GM12878 (cell line): ENCODE data around the gene COBLL1. TPM values are rescaled to one million over a fixed set of nuclear protein-coding genes. Genes with fewer than 3 reads are reported as not detected.

Experiments
- ATAC-seq: fragments of 200-7000 bp; cut with Tn5 transposase; 3 replicates; pipeline ENCODE4 v1.9.1; 2020; ENCODE audit warnings: mild to moderate bottlenecking, moderate library complexity
- BruUV-seq: library from RNA; stranded (reverse); fragments of 400-500 nt; replicated peaks from 2 replicates; lab custom pipeline; 2021; lab: Mats Ljungman, UMichigan
- CTCF ChIA-PET: fragments of 300-600 bp; sonication (Branson Sonifier 250); formaldehyde crosslinking; extraction: SDS; loops from one replicate; lab custom pipeline; 2021; ENCODE audit warnings: inconsistent platforms; lab: Yijun Ruan, JAX
- POLR2A ChIA-PET: fragments of 350-600 bp; formaldehyde crosslinking; extraction: SDS; loops from one replicate; lab custom pipeline; 2021; ENCODE audit warnings: inconsistent platforms; lab: Charles Lee
- RAD21 ChIA-PET: fragments of 300-600 bp; sonication (Branson Sonifier 250); formaldehyde crosslinking; loops from one replicate; lab custom pipeline; 2023; ENCODE audit warnings: antibody characterized with exemption; ENCODE audit not compliant: unreplicated experiment; lab: Charles Lee
- SMC1A ChIA-PET: fragments of 300-600 bp; sonication (Branson Sonifier 250); formaldehyde crosslinking; loops from one replicate; lab custom pipeline; 2023; ENCODE audit not compliant: unreplicated experiment, uncharacterized antibody; lab: Charles Lee
- DNase-seq: peaks from one replicate; pipeline ENCODE4 v3.0.0-alpha.2; 2011; ENCODE audit warnings: low read depth, low spot score
- FAIRE-seq: peaks from 3 replicates; lab custom pipeline; 2011; peaks lifted over from hg19 to GRCh38; lab: Jason Lieb, UNC
- H2AFZ ChIP-seq: 2 replicates; pipeline ENCODE4 v1.6.0; 2011; ENCODE audit warnings: low read depth, low read length, control low read depth; ENCODE audit not compliant: control insufficient read depth
- H3K27ac ChIP-seq: 2 replicates; pipeline ENCODE4 v1.5.1; 2011; ENCODE audit warnings: control low read depth; ENCODE audit not compliant: control insufficient read depth, insufficient read depth
- H3K27me3 ChIP-seq, 2 experiments: replicated peaks in 1 of 2; 2 replicates each; pipeline versions ENCODE4 v1.6.0 to v1.6.1; 2011; ENCODE audit warnings: low read length in 1 of 2; ENCODE audit not compliant: control insufficient read depth in 2 of 2, insufficient read depth in 2 of 2
- H3K36me3 ChIP-seq, 2 experiments: 2 replicates each; pipeline ENCODE4 v1.5.1; 2011; ENCODE audit warnings: low read length in 1 of 2; ENCODE audit not compliant: control insufficient read depth in 2 of 2, insufficient read depth in 2 of 2
- H3K4me1 ChIP-seq: 2 replicates; pipeline ENCODE4 v1.6.1; 2011; ENCODE audit warnings: mild to moderate bottlenecking, low read length, moderate library complexity, mixed read lengths; ENCODE audit not compliant: control insufficient read depth, insufficient read depth
- H3K4me2 ChIP-seq: 2 replicates; pipeline ENCODE4 v1.6.0; 2011; ENCODE audit warnings: control low read depth; ENCODE audit not compliant: control insufficient read depth, insufficient read depth
- H3K4me3 ChIP-seq: fragments of 200-600 bp; sonication (generic); 2 replicates; pipeline ENCODE4 v1.5.1; 2016
- H3K79me2 ChIP-seq: 2 replicates; pipeline ENCODE4 v1.6.0; 2011; ENCODE audit warnings: low read length; ENCODE audit not compliant: control insufficient read depth, insufficient read depth
- H3K9ac ChIP-seq: 2 replicates; pipeline ENCODE4 v1.8.0; 2011; ENCODE audit warnings: low read length, control low read depth, mixed read lengths; ENCODE audit not compliant: control insufficient read depth, insufficient read depth
- H3K9me3 ChIP-seq: replicated peaks from 3 replicates; pipeline ENCODE4 v1.5.1; 2011; ENCODE audit warnings: mild to moderate bottlenecking, low read length; ENCODE audit not compliant: control insufficient read depth, insufficient read depth
- H4K20me1 ChIP-seq: 2 replicates; pipeline ENCODE4 v1.6.0; 2011; ENCODE audit not compliant: control insufficient read depth, insufficient read depth
- BCL11A ChIP-seq: IDR thresholded peaks from 2 replicates; pipeline ENCODE4 v1.6.1; 2011; ENCODE audit warnings: low read depth, low read length
- KAT2A ChIP-seq: conservative IDR thresholded peaks from 2 replicates; pipeline ENCODE4 v1.6.1; 2011; ENCODE audit warnings: low read depth, low read length; ENCODE audit not compliant: control insufficient read depth
- KLF5 ChIP-seq: fragments of 450-650 bp; IDR thresholded peaks from 2 replicates; pipeline ENCODE4 v1.6.1; 2014; ENCODE audit warnings: mild to moderate bottlenecking; ENCODE audit not compliant: partially characterized antibody
- WGBS: methylation state at CpG from one replicate; pipeline ENCODE4 v1.1.6; 2016; ENCODE audit warnings: low lambda C conversion rate; ENCODE audit not compliant: insufficient replicate concordance, insufficient coverage; ENCODE audit errors: missing lambda C conversion rate; 5-methylcytosine and 5-hydroxymethylcytosine counted together
- in situ Hi-C: fragments of 300-500 bp; cut with MboI; formaldehyde crosslinking; loops from 9 replicates; pipeline ENCODE4 v1.14.3; 2018; ENCODE audit warnings: mixed read lengths
- intact Hi-C: fragments of 100-400 bp; cut with micrococcal nuclease; formaldehyde crosslinking; loops from one replicate; pipeline ENCODE4 v1.14.2; 2022; ENCODE audit not compliant: unreplicated experiment
- polyA plus RNA-seq, 11 experiments: library from polyadenylated mRNA; depleted of rRNA in 4 of 11; unstranded in 6 of 11; stranded (reverse) in 5 of 11; fragments of >200 nt; fragmentation: Nextera tagmentation in 4 of 11; fragmentation: Illumina TruSeq in 1 of 11; extraction: Ambion mirVana in 4 of 11; extraction: Trizol in 1 of 11; gene quantifications; 1 replicate in 1 of 11; 2 replicates in 10 of 11; pipeline versions ENCODE4 v1.2.1 to v1.2.3, GENCODE V29; 2011 to 2016; ENCODE audit warnings: inconsistent platforms in 2 of 11, missing spikeins in 2 of 11, low read depth in 1 of 11
- total RNA-seq, 4 experiments: library from RNA; depleted of rRNA in 3 of 4; stranded (reverse); fragments of >200 nt in 3 of 4; fragmentation: Illumina TruSeq in 1 of 4; extraction: Trizol in 1 of 4; gene quantifications; 2 replicates each; pipeline versions ENCODE4 v1.2.1 to v1.2.3, GENCODE V29; 2013 to 2021

Gene COBLL1
- total and polyA plus RNA-seq, 10 of the 15 experiments (the other 5 are each of a cell fraction or from before 2014, with no cell fraction given) = 0.46 TPM; not detected in 9

GRCh38 chr2:164831180-164831579 lies 10.4 kb downstream of the COBLL1 start:
- FAIRE-seq = no peak
- Histone ChIP-seq H3K79me2 (no peaks in the 10 kb centered on the region), H4K20me1 (no peaks in the 10 kb centered on the region), H2AFZ (no peak overlapping the region)
- SMC1A ChIA-PET = no interaction called here
- DNase-seq = no peak
- in situ Hi-C loops = no loop called here
- no peak for TF ChIP-seq KLF5
- TF ChIP-seq KAT2A = no peak
- TF ChIP-seq, all 136 proteins: peak for 0
- Histone ChIP-seq H3K9me3 (no peaks in the 10 kb centered on the region), H3K27me3 (no peaks in the 10 kb centered on the region), H3K9ac (no peak overlapping the region), H3K4me1 (no peaks in the 10 kb centered on the region), H3K27ac (no peak overlapping the region), H3K36me3 (no peaks in the 10 kb centered on the region), H3K4me3 (no peak overlapping the region), H3K4me2 (no peak overlapping the region)
- no TSS peak for BruUV-seq
- 0% methylated on average over 1 of the region's 1 CpG for WGBS
- RAD21 ChIA-PET = no interaction called here
- ATAC-seq = no peak
- intact Hi-C loops = no loop called here
- POLR2A ChIA-PET = no interaction called here
- CTCF ChIA-PET = no interaction called here

- Histone ChIP-seq H3K4me2 (no peak overlapping the region), H2AFZ (no peak overlapping the region), H3K27ac (no peak overlapping the region), H3K36me3 (no peaks in the 10 kb centered on the region), H4K20me1 (no peaks in the 10 kb centered on the region), H3K27me3 (no peaks in the 10 kb centered on the region), H3K9me3 (no peaks in the 10 kb centered on the region), H3K9ac (no peak overlapping the region), H3K4me3 (no peak overlapping the region), H3K79me2 (no peaks in the 10 kb centered on the region), H3K4me1 (no peaks in the 10 kb centered on the region)
- intact Hi-C loops = no loop called here
- BruUV-seq = no TSS peak
- CTCF ChIA-PET = no interaction called here
- DNase-seq (no peak), ATAC-seq (no peak), FAIRE-seq (no peak)
- POLR2A ChIA-PET = no interaction called here
- TF ChIP-seq BCL11A = no peak
- SMC1A ChIA-PET = no interaction called here
- 35% methylated on average over 8 of the region's 8 CpGs for WGBS
- in situ Hi-C loops = no loop called here
- RAD21 ChIA-PET = no interaction called here
Observed at GRCh38 chr2:164826293-164827243, 15.1 kb downstream of the COBLL1 start.
